IMR-90 (cell line): ENCODE data around the gene GPC6.

Experiments used
- CTCF ChIP-seq: conservative IDR thresholded peaks from 2 replicates; pipeline ENCODE4 v1.5.1; 2012; ENCODE audit warnings: mild to moderate bottlenecking, low read depth, low read length, improper control_type of control experiment
- MXI1 ChIP-seq: IDR thresholded peaks from 2 replicates; pipeline ENCODE4 v1.6.1; 2012; ENCODE audit warnings: low read depth, mild to moderate bottlenecking, low read length, moderate library complexity, borderline replicate concordance
- POLR2A ChIP-seq: IDR thresholded peaks from 2 replicates; pipeline ENCODE4 v1.6.1; 2012; ENCODE audit warnings: mild to moderate bottlenecking, low read depth, low read length
- SMC3 ChIP-seq: fragments of 150-350 bp; IDR thresholded peaks from 2 replicates; pipeline ENCODE4 v1.6.1; 2016; ENCODE audit warnings: low read depth, mild to moderate bottlenecking, antibody characterized with exemption, low read length, moderate library complexity

GRCh38 chr13:93550236-93550635 lies 323.6 kb downstream of the GPC6 start:
- TF ChIP-seq CTCF (no peak), POLR2A (no peak), MXI1 (no peak), SMC3 (no peak)
